C4-2B (cell line): Measurements from ENCODE around the gene TPT1.

ENCODE experiments used
- CTCF ChIP-seq: fragments of 450-650 bp; conservative IDR thresholded peaks from 2 replicates; pipeline ENCODE4 v1.5.1; 2017; ENCODE audit warnings: mild to moderate bottlenecking
- ZFX ChIP-seq: fragments of 450-650 bp; IDR thresholded peaks from 2 replicates; pipeline ENCODE4 v1.6.1; 2017

- TF ChIP-seq CTCF: no peak
- TF ChIP-seq ZFX: no peak
Measured at GRCh38 chr13:45368005-45368404, 27.0 kb upstream of the TPT1 start.
